ENCODE results near the gene DAPK2.
"Not testable (repeated sequence)": the region's sequence is repeated elsewhere in the genome, so short reads cannot be mapped to it uniquely, and the experiment has no call there.

The DAPK2 gene

GRCh38 chr15:63909819-63910437 lies 136.4 kb downstream of the DAPK2 start:
- DNase-seq, result no peak

DNA sequence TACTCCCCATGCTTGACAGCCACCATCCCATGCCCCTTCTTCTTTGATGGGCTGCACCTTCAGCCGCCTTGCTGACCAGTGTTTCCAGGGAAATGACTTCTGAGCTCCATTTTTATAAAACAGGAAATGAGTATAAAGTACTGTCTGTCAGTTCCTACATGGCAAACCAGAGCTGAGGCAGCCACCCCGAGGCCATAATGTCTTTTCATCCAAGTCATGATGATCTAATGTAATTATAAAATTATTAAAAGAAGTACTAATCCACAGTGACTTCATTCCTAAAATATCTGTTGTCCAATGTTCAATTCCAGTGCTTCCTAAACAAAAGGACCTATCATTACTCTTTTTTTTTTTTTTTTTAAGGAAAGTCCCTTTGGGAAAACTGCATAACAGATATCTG lies 137.3 kb downstream of the DAPK2 start:
- no peak for DNase-seq

DNA sequence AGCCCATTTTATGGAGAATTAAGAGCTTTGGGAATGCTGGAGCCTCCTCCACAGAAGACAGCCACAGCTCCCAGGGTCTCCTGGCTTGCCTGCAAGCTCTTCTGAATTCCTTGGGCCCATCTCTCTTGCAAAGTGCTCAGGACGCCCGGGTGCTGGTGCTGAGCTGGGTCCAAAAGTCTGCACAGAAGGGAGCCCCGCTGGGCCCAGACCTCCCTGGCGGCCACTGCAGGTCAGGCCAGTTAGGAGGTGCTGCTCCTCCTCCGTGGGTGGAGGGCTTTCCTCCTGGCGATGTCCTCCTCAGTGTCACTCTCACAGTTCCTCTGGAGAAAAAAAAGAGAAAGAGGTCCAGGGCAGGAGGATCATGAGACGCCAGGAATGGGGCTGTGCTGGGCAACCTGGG lies 138.0 kb downstream of the DAPK2 start:
- DNase-seq, result no peak

GRCh38 chr15:63907521-63907920 lies 138.8 kb downstream of the DAPK2 start:
- DNase-seq, result no peak

GRCh38 chr15:63906266-63906584 lies 140.1 kb downstream of the DAPK2 start:
- DNase-seq, result no peak

GRCh38 chr15:63905558-63906265 lies 140.6 kb downstream of the DAPK2 start:
- no peak for DNase-seq

DNA sequence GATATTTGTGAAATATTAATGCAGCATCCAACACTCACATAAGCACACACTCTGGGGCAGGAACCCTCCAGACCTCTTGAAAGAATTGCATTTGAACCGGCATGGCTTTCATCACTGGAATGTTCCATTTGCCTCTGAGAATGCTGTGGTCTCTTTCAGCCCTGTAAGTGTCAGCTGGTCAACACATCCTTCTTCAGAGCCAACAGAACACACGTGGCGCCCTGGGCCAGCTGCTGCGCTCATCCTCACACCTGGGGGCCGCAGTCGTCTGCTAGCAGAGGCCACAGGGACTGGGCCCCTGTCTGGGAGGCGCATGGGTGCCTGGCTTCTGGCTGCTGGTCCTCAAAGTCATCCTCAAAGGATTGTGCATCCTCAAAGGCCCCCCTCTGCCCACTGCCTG lies 141.2 kb downstream of the DAPK2 start:
- no peak for DNase-seq

- no peak for DNase-seq
These were observed 142.2 kb downstream of the DAPK2 start for GRCh38 chr15:63904042-63904441.

DNA sequence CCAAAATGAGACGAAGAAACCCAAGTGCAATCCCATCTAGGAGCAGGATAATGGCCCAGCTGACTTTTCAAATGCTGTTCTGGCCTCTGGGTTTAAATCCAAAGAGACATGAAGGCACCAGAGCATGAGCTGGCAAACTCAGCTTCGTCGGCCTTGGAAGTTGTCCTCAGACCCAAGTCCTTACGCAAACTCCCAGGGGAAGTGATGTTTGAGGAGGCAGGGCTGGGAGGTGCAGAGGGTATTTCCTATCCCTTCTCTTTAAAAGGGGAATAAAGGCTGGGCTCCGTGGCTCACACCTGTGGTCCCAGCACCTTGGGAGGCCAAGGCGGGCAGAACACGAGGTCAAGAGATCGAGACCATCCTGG lies 143.6 kb downstream of the DAPK2 start:
- no peak for DNase-seq

DNA sequence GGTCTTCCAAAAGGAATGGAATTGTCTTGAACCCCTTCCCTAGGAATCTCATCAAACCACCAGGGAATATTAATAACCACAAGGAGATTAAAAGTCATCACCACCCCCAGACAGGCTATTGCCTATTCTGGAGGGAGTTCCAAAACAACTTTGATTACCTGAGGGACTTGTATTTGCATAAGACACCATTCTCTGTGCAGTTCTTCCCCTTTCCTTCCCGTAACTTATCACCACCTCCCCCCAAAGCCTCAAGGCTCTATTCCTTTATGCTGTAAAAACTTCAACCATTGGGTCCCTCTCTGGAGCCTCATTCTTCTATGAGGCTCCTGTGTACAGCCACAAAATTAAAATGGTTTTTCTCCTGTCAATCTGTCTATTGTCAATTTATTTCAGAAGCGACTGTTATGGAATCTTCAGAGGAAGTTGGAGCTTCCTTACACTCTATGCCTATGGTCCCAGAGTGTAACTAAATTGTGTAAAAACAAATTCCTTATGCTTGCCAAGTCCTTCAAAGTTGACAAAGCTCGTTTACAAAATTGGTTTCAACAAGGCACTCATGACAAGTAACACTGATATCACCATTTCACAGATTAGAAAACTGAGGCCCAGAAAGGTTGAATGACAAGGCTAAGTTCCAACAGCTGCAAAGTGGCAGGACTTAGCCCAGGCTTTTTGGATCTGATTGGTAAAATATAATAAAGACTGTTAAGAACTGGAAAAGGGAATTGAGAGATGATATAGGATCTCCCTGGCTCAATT lies 144.2 kb downstream of the DAPK2 start:
- no peak for DNase-seq

- no peak for DNase-seq
These were observed 146.0 kb downstream of the DAPK2 start for GRCh38 chr15:63900306-63900705.

DNA sequence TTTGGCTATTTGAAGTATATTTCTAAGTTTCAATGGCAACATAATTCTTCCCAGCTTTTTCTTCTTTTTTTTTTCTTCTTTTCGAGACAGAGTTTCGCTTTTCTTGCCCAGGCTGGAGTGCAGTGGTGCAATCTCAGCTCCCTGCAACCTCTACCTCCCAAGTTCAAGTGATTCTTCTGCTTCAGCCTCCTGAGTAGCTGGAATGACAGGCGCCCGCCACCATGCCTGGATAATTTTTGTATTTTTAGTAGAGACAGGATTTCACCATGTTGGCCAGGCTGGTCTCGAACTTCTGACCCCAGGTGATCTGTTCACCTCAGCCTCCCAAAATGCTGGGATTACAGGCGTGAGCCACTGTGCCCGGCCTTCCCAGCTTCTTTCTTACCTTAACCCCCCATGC lies 146.7 kb downstream of the DAPK2 start:
- not testable (repeated sequence) for DNase-seq

DNA sequence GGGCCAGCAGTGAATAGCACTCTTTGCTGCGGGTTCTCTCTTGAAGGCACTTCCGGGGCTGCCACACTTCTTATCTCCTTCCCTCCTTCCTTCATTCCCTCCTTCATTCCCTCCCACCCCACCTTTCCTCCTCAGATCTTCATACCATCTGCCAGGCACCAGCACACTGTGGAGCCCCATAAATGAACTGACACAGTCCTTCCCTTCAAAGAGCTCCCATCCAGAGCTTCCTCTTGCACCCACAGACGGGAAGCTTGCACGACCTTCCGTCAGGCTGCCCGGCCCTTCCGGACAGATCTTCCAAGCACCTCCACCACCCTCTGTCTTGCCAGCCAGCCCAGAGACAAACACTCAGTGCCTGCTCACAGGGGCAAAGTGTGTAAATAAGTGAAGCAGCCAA lies 147.1 kb downstream of the DAPK2 start:
- DNase-seq, result no peak

DNA sequence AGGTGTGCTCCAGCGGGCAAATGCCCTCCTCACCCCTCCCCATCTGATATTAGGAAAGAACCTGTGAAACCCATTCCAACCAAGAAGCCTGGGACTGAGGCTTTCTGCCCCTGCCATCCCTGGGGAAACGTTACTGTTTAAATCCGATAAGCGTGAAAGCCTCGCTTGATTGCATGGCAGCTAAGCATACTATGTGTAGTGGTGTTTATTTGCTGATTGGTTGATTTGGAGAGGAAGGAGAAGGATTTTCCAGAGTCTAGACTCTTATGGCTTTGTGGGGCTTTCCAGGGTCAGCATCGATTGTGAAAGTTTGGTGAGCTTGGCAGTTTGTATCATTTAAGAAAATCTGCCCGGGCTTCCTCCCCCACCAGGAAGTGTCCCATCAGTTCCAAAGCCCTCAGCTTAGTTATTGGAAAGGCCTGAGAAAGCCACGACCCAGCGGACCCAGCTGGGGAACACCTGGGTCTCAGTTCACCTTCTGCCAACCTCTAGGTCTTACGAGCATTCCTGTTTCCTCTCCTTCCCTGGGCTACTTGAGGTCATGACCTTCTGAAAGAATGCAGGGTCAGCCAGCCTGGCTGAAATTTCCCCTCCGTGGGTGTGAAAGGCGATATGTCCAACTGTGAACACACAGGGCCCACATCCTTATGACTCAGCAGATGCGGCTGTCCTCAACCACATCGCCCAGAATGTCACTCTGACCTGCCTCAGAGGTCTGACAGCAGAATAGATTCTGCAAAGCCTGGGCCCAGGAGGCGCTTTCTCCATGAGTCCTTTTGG lies 149.8 kb downstream of the DAPK2 start:
- DNase-seq, result no peak

DNA sequence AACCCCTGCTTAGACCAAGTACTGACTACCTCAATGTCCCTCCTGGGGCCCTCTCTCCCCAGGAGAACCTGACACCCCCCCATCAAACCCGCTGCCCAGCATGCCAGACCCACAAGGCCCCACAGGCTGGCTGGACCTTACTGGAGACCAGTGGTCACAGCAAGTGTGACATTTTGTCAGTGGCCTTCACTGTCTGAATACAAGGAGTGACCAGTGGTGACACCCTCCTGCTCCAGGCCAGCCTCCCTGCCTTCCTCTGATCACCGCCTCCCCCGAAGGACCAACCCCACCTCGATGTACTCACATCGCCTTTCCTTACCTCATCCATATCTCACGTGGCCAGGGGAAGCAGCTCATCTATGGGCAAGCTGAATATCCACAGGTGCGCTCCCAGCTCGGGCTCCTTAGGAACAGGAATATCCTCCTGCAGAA lies 150.5 kb downstream of the DAPK2 start:
- DNase-seq, result no peak

DNA sequence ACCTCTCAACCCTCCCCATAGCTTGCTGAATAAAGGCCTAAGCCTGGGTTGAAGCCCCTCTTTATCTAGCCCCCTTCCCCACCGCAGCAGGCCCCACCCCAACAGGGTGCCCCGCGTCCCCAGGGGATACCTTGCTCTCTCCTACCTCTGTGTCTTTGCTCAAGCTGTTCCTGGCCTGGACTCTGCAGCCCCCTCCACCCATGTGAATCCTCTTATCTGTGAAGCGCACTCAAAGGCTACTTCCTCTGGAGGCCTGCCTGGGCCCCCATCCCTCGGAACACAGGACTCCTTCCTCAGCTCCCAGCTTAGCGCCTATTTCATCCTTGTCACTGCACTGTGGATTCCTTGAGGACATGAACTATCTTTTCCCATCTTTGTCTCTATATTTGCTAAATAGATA lies 151.1 kb downstream of the DAPK2 start:
- DNase-seq, result no peak

- no peak for DNase-seq
These were observed 151.7 kb downstream of the DAPK2 start for GRCh38 chr15:63894662-63894949.

- no peak for DNase-seq
These were observed 152.2 kb downstream of the DAPK2 start for GRCh38 chr15:63893866-63894661.

GRCh38 chr15:63892794-63893441 lies 153.4 kb downstream of the DAPK2 start:
- DNase-seq, result no peak

- no peak for DNase-seq
These were observed 154.5 kb downstream of the DAPK2 start for GRCh38 chr15:63891768-63892133.

- DNase-seq, result peak; percentile 28
These were observed 155.1 kb downstream of the DAPK2 start for GRCh38 chr15:63891079-63891767.

- no peak for DNase-seq
These were observed 155.7 kb downstream of the DAPK2 start for GRCh38 chr15:63890617-63891016.

Data from T1000 (cell line).